ENCODE results near the gene AEBP2. TPM values are rescaled to one million over a fixed set of nuclear protein-coding genes. Genes with fewer than 3 reads are reported as not detected.
"Not testable (repeated sequence)": the region's sequence is repeated elsewhere in the genome, so short reads cannot be mapped to it uniquely, and the experiment has no call there.

Gene AEBP2
- total RNA-seq, 1 donor from 2014 or later = 42.0 TPM

- no peak for FAIRE-seq
- no peak for DNase-seq (ENCODE audit: low spot score in 2 of 2)
Observed at GRCh38 chr12:19546611-19547162, 107.4 kb downstream of the AEBP2 start.

- DNase-seq (ENCODE audit: low spot score in 2 of 2) = no peak
- FAIRE-seq = no peak
Observed at GRCh38 chr12:19547271-19547671, 108.0 kb downstream of the AEBP2 start.

GRCh38 chr12:19548834-19549233 lies 109.5 kb downstream of the AEBP2 start:
- DNase-seq (ENCODE audit: low spot score in 2 of 2) (no peak), FAIRE-seq (no peak)

GRCh38 chr12:19550626-19551025 lies 111.3 kb downstream of the AEBP2 start:
- DNase-seq (ENCODE audit: low spot score in 2 of 2) = no peak
- no peak for FAIRE-seq

- not testable (repeated sequence) for DNase-seq (ENCODE audit: low spot score in 2 of 2); FAIRE-seq
Observed at GRCh38 chr12:19552441-19553097, 113.3 kb downstream of the AEBP2 start.

- FAIRE-seq = no peak
- no peak for DNase-seq (ENCODE audit: low spot score in 2 of 2)
Observed at GRCh38 chr12:19553175-19553574, 113.9 kb downstream of the AEBP2 start.

DNA sequence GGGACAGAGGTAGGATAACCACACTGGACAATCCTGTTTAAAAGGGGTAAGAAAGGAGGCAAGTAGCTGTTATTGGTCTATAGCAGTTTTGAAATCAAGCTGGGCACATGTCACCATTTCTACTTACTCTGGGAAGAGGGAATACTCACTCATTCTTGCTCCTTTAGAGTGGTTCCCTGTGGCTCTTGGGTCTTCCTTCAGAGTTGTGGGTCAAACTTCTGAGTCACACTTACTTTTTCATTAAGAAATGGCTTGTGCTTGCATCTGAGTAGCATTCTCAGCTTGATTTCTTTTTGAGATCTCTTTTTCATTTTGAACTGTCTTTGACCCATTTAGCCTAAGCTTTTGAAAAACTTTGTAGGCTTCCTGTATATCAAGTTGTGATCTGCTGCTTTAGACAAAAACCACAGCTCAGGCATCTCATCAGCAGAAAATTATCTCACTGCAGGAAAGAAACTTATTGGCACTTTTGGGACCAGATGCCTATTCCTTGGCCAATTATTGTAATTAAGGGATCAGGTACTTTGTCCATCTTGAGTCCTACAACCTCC lies 122.2 kb downstream of the AEBP2 start:
- no peak for DNase-seq (ENCODE audit: low spot score in 2 of 2)
- FAIRE-seq = no peak

Small RNA genes within 50 kb of the gene (small RNA-seq; reads per million reads assigned to genes)
- gene AC091805.2 (not detected), gene RNU6-254P (not detected)

Measured in frontal cortex (tissue), 4 donors.